Sigmoid colon (tissue), 4 donors: ENCODE data around the gene KIF17.

Experiments used
- CTCF ChIP-seq, 4 experiments: fragments of 450-650 bp in 3 of 4; fragments of 200-600 bp in 1 of 4; IDR thresholded peaks; one replicate each; pipeline ENCODE4 v1.5.1; 2016 to 2019; ENCODE audit warnings: antibody characterized with exemption in 4 of 4, mild to moderate bottlenecking in 3 of 4, moderate library complexity in 2 of 4
- EP300 ChIP-seq, 4 donors: sonication (generic); formaldehyde crosslinking; IDR thresholded peaks; one replicate each; pipeline ENCODE4 v1.6.1; 2017; ENCODE audit warnings: antibody characterized with exemption in 4 of 4
- POLR2A ChIP-seq, 2 donors: fragments of 450-650 bp; IDR thresholded peaks; one replicate each; pipeline ENCODE4 v1.6.1; 2016; ENCODE audit warnings: antibody characterized with exemption in 2 of 2, mild to moderate bottlenecking in 2 of 2, moderate library complexity in 2 of 2
- POLR2AphosphoS5 ChIP-seq, 4 donors: sonication (generic); formaldehyde crosslinking; IDR thresholded peaks; one replicate each; pipeline ENCODE4 v1.6.1; 2017; ENCODE audit warnings: antibody characterized with exemption in 4 of 4

GRCh38 chr1:20621012-20621411, 96.8 kb downstream of the KIF17 start:
- no peak for TF ChIP-seq EP300 (IDR thresholded peaks at IDR 0.05)
- no peak for TF ChIP-seq POLR2AphosphoS5 (IDR thresholded peaks at IDR 0.05)
- no peak for TF ChIP-seq CTCF (IDR thresholded peaks at IDR 0.05)
- TF ChIP-seq POLR2A (IDR thresholded peaks at IDR 0.05): no peak
